HepG2 (cell line): ENCODE data around the gene NCOA7. TPM values are rescaled to one million over a fixed set of nuclear protein-coding genes. Genes with fewer than 3 reads are reported as not detected.

Source experiments
- GABPA ChIP-seq, 2 experiments: IDR thresholded peaks; 2 replicates each; pipeline ENCODE4 v1.6.1; 2011 to 2016; ENCODE audit warnings: low read depth in 2 of 2, low read length in 1 of 2, missing biosample characterization in 1 of 2, missing genetic modification characterization in 1 of 2
- HNF4G ChIP-seq, 2 experiments: sonication (generic) in 1 of 2; formaldehyde crosslinking in 1 of 2; IDR thresholded peaks; 2 replicates each; pipeline versions ENCODE4 v1.4.0 to v1.6.1; 2011 to 2020; ENCODE audit warnings: borderline replicate concordance in 2 of 2, low read depth in 2 of 2, mild to moderate bottlenecking in 2 of 2, low read length in 1 of 2, missing genetic modification reagents in 1 of 2, moderate library complexity in 1 of 2
- MTF2 ChIP-seq: sonication (generic); formaldehyde crosslinking; IDR thresholded peaks from 2 replicates; pipeline ENCODE4 v1.5.0; 2020; ENCODE audit warnings: missing genetic modification reagents, borderline replicate concordance
- RBM22 ChIP-seq: fragments of 200-400 bp; formaldehyde crosslinking; optimal IDR thresholded peaks from 2 replicates; pipeline ENCODE3; 2017; ENCODE audit warnings: mild to moderate bottlenecking, low read length, moderate library complexity
- SNRNP70 ChIP-seq: fragments of 200-400 bp; formaldehyde crosslinking; IDR thresholded peaks from 2 replicates; pipeline ENCODE4 v1.6.1; 2017; ENCODE audit warnings: mild to moderate bottlenecking, low read depth, low read length, moderate library complexity
- SOX13 ChIP-seq, 3 experiments: fragments of 450-650 bp in 1 of 3; sonication (generic) in 1 of 3; formaldehyde crosslinking in 1 of 3; IDR thresholded peaks in 2 of 3; conservative IDR thresholded peaks in 1 of 3; 2 replicates each; pipeline versions ENCODE4 v1.5.0 to v1.6.1; 2016 to 2020; ENCODE audit warnings: antibody characterized with exemption in 1 of 3, mild to moderate bottlenecking in 1 of 3, missing compliant biosample characterization in 1 of 3, missing genetic modification reagents in 1 of 3, moderate library complexity in 1 of 3
- THYN1 ChIP-seq: sonication (generic); formaldehyde crosslinking; IDR thresholded peaks from 2 replicates; pipeline ENCODE4 v1.8.1; 2023; ENCODE audit warnings: low read depth, mild to moderate bottlenecking, moderate library complexity, missing genetic modification reagents, borderline replicate concordance
- TIGD3 ChIP-seq: sonication (generic); formaldehyde crosslinking; IDR thresholded peaks from 2 replicates; pipeline ENCODE4 v1.5.1; 2020; ENCODE audit warnings: mild to moderate bottlenecking, missing genetic modification reagents, borderline replicate concordance
- ZBTB33 ChIP-seq: sonication (generic); formaldehyde crosslinking; IDR thresholded peaks from 2 replicates; pipeline ENCODE4 v1.4.0; 2020; ENCODE audit warnings: missing genetic modification reagents
- ZBTB38 ChIP-seq: sonication (generic); formaldehyde crosslinking; IDR thresholded peaks from 2 replicates; pipeline ENCODE4 v1.5.1; 2020; ENCODE audit warnings: mild to moderate bottlenecking, missing genetic modification reagents
- ZNF143 ChIP-seq: sonication (generic); formaldehyde crosslinking; IDR thresholded peaks from 2 replicates; pipeline ENCODE4 v1.4.0; 2020; ENCODE audit warnings: missing genetic modification reagents
- ZNF563 ChIP-seq: sonication (generic); formaldehyde crosslinking; IDR thresholded peaks from 2 replicates; pipeline ENCODE4 v1.8.0; 2022; ENCODE audit warnings: mild to moderate bottlenecking, moderate library complexity, missing genetic modification reagents
- ZNF768 ChIP-seq: sonication (generic); formaldehyde crosslinking; IDR thresholded peaks from 2 replicates; pipeline ENCODE4 v1.4.0; 2020; ENCODE audit warnings: missing genetic modification reagents
- ZNF790 ChIP-seq: sonication (generic); formaldehyde crosslinking; IDR thresholded peaks from 2 replicates; pipeline ENCODE4 v1.8.0; 2022; ENCODE audit warnings: missing genetic modification reagents, mild to moderate bottlenecking, borderline replicate concordance
- polyA plus RNA-seq, 8 experiments: library from polyadenylated mRNA; depleted of rRNA in 3 of 8; stranded (reverse) in 7 of 8; unstranded in 1 of 8; fragments of >200 nt; fragmentation: Illumina TruSeq in 4 of 8; extraction: Trizol in 4 of 8; gene quantifications; 2 replicates each; pipeline versions ENCODE4 v1.2.1 to v1.2.3, GENCODE V29; 2011 to 2016; ENCODE audit warnings: low read depth in 4 of 8, missing spikeins in 1 of 8, mixed read lengths in 1 of 8; ENCODE audit not compliant: insufficient read depth in 1 of 8
- total RNA-seq, 5 experiments: library from RNA; depleted of rRNA; stranded (reverse); fragments of >200 nt; fragmentation: Illumina TruSeq; extraction: Trizol; gene quantifications; 2 replicates each; pipeline ENCODE4 v1.2.3, GENCODE V29; 2016; ENCODE audit warnings: low read depth in 1 of 5
- TF ChIP-seq, protein P1 (sequence below): sonication (generic); formaldehyde crosslinking; IDR thresholded peaks from 2 replicates; pipeline ENCODE4 v1.5.1; 2020; ENCODE audit warnings: mild to moderate bottlenecking, missing genetic modification reagents, borderline replicate concordance
- TF ChIP-seq, protein P2 (sequence below): sonication (generic); formaldehyde crosslinking; IDR thresholded peaks from 2 replicates; pipeline ENCODE4 v1.4.0; 2020; ENCODE audit warnings: missing genetic modification reagents

NCOA7 gene
- total and polyA plus RNA-seq, 2 of the 13 experiments (the other 11 are each of a cell fraction or from before 2014, with no cell fraction given), result 13.6 to 20.8 TPM

GRCh38 chr6:125791151-125791819, 525 bp downstream of the NCOA7 start (continued):
- TF ChIP-seq TIGD3 (CRISPR knock-in tag) (peak; percentile 79; the same call in 1 of the 2 replicates), ZNF790 (CRISPR knock-in tag) (no peak), ZNF563 (no peak), ZNF768 (CRISPR knock-in tag) (no peak), SOX13 (IDR thresholded peaks at IDR 0.05) (no peak), SOX13 (CRISPR knock-in tag; conservative IDR thresholded peaks at IDR 0.05 in 1 of 2, IDR thresholded peaks at IDR 0.05 in 1 of 2) (no peak), MTF2 (CRISPR knock-in tag) (no peak), THYN1 (0 out of 2 replicates have a peak, but pooled peaks have one; percentile 81), ZNF143 (CRISPR knock-in tag) (no peak), SNRNP70 (no peak), RBM22 (peak; percentile 77), HNF4G (IDR thresholded peaks at IDR 0.05; ENCODE audit: borderline replicate concordance, low read depth, low read length) (no peak), HNF4G (CRISPR knock-in tag; IDR thresholded peaks at IDR 0.05; ENCODE audit: borderline replicate concordance, low read depth) (no peak), GABPA (IDR thresholded peaks at IDR 0.05; ENCODE audit: low read depth, low read length) (no peak), GABPA (CRISPR knock-in tag; IDR thresholded peaks at IDR 0.05; ENCODE audit: low read depth) (peak; percentile 11; the same call in 1 of the 2 replicates), ZBTB33 (CRISPR knock-in tag) (no peak), ZBTB38 (CRISPR knock-in tag) (no peak)
- TF ChIP-seq, protein P1, sequence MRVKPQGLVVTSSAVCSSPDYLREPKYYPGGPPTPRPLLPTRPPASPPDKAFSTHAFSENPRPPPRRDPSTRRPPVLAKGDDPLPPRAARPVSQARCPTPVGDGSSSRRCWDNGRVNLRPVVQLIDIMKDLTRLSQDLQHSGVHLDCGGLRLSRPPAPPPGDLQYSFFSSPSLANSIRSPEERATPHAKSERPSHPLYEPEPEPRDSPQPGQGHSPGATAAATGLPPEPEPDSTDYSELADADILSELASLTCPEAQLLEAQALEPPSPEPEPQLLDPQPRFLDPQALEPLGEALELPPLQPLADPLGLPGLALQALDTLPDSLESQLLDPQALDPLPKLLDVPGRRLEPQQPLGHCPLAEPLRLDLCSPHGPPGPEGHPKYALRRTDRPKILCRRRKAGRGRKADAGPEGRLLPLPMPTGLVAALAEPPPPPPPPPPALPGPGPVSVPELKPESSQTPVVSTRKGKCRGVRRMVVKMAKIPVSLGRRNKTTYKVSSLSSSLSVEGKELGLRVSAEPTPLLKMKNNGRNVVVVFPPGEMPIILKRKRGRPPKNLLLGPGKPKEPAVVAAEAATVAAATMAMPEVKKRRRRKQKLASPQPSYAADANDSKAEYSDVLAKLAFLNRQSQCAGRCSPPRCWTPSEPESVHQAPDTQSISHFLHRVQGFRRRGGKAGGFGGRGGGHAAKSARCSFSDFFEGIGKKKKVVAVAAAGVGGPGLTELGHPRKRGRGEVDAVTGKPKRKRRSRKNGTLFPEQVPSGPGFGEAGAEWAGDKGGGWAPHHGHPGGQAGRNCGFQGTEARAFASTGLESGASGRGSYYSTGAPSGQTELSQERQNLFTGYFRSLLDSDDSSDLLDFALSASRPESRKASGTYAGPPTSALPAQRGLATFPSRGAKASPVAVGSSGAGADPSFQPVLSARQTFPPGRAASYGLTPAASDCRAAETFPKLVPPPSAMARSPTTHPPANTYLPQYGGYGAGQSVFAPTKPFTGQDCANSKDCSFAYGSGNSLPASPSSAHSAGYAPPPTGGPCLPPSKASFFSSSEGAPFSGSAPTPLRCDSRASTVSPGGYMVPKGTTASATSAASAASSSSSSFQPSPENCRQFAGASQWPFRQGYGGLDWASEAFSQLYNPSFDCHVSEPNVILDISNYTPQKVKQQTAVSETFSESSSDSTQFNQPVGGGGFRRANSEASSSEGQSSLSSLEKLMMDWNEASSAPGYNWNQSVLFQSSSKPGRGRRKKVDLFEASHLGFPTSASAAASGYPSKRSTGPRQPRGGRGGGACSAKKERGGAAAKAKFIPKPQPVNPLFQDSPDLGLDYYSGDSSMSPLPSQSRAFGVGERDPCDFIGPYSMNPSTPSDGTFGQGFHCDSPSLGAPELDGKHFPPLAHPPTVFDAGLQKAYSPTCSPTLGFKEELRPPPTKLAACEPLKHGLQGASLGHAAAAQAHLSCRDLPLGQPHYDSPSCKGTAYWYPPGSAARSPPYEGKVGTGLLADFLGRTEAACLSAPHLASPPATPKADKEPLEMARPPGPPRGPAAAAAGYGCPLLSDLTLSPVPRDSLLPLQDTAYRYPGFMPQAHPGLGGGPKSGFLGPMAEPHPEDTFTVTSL, result no peak
- TF ChIP-seq, protein P2, sequence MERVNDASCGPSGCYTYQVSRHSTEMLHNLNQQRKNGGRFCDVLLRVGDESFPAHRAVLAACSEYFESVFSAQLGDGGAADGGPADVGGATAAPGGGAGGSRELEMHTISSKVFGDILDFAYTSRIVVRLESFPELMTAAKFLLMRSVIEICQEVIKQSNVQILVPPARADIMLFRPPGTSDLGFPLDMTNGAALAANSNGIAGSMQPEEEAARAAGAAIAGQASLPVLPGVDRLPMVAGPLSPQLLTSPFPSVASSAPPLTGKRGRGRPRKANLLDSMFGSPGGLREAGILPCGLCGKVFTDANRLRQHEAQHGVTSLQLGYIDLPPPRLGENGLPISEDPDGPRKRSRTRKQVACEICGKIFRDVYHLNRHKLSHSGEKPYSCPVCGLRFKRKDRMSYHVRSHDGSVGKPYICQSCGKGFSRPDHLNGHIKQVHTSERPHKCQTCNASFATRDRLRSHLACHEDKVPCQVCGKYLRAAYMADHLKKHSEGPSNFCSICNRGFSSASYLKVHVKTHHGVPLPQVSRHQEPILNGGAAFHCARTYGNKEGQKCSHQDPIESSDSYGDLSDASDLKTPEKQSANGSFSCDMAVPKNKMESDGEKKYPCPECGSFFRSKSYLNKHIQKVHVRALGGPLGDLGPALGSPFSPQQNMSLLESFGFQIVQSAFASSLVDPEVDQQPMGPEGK (CRISPR knock-in tag), result peak; percentile 82
